ENCODE measurements around the gene LY6G5C. TPM values are rescaled to one million over a fixed set of nuclear protein-coding genes. Genes with fewer than 3 reads are reported as not detected.
A peak's percentile ranks its signal among the peaks of the same experiment; 100 is the strongest.

LY6G5C gene, protein sequence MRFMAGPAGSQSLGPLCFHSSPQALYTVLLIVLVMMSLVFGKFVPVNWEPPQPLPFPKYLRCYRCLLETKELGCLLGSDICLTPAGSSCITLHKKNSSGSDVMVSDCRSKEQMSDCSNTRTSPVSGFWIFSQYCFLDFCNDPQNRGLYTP
- 1.6 TPM for polyA plus RNA-seq (2013, experiment 1 of 2; ENCODE audit: insufficient read length)
- polyA plus RNA-seq (2013, experiment 2 of 2; ENCODE audit: insufficient read length), result 1.5 TPM

DNA sequence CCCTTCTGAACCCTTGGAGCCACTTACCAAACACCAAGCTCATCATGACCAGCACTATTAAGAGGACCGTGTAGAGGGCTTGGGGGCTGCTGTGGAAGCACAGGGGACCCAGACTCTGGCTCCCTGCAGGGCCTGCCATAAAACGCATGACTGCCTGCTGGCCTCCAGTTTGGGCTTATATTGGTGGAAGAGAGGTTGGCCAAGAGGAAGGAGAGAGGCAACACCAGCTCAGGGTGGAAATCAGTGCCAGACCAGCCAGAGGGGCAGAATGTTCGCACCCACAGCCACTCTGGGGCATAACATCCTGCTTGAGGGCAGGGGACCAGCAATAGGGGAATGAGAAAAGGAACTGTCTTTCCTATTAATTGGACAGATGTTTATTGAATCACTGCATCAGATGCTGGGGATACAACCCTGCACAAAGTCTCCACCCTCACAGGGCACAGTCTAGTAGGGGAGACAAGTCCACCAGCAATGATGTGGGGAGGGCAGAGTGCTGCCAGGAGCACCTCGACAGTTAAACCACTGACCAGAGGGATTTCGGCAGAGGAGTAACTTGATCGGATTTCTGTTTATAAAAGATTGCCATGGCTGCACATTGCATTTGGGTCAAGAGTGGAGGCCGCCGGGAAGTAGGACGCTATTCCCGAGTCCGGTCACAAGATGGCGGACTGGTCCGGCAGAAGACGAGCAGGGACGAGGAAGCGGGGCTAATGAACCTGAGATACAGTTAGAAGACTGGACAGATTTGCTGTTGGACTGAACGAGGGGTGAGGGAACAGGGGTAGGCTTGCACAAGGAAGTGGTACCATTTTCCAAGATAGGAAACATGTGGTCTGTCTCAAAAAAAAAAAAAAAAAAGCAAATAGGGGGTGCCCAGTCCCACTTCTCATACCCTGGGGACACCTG, at the start of gene LY6G5C:
Gene LY6G5C (minus strand): TSS at position 842 of the 909 bp plus-strand sequence. CDS start 694 bp downstream, at position 148.
- peak; percentile 83 for DNase-seq

DNA sequence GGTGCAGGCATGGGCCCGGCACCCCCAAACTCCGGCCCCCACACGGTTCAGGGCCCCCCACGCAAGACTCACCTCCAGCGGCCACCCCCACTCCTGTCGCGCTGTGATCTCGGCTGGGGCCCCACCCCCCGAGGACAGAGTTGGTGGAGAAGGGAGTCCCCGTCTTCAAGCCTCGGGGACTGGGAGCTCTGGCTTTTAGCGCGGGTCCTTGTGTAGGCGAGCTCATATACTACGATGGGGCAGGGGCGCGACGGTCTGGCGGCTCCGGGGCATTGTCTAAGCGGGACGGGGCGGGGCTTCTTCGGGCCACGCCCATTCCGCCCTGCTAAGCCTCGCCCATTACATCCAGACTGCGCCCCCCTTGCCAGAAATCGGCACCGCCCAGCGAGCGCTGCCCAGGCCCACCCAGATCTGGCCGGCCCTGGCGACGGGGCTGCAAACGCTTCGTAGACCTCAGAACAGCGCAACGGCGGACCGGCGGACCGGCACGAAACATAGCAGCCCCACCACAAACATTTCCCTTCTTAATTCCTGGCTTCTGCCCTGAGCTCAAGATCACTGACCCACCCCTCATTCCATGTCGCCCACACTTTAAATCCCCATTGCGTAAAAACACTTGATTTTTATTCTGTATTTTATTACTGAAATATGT, 49.2 kb upstream of the LY6G5C start:
- peak; percentile 91 for DNase-seq

DNA sequence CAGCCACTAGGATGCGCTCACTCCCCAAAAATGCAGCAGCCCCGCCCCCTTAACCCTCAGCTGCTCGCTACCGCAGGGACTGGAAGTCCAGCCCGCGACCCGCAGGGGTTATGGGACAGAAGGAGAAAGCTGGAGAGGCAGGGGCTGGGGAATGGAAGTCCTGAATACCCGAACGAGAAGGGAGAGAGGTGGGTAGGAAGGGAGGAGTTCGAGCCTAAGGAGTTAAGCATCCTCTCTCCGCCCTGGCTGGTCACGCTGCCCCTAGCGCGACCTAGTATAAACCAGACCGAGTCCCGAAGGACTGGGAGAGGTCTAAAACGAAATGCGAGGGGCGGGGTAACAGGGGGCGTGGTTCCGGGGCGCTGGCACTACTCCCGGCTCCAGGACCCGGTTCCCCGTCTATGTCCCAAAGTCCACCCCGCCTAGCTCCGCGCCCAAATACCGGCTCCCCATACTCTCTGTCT, 48.7 kb upstream of the LY6G5C start:
- peak; percentile 86 for DNase-seq

DNA sequence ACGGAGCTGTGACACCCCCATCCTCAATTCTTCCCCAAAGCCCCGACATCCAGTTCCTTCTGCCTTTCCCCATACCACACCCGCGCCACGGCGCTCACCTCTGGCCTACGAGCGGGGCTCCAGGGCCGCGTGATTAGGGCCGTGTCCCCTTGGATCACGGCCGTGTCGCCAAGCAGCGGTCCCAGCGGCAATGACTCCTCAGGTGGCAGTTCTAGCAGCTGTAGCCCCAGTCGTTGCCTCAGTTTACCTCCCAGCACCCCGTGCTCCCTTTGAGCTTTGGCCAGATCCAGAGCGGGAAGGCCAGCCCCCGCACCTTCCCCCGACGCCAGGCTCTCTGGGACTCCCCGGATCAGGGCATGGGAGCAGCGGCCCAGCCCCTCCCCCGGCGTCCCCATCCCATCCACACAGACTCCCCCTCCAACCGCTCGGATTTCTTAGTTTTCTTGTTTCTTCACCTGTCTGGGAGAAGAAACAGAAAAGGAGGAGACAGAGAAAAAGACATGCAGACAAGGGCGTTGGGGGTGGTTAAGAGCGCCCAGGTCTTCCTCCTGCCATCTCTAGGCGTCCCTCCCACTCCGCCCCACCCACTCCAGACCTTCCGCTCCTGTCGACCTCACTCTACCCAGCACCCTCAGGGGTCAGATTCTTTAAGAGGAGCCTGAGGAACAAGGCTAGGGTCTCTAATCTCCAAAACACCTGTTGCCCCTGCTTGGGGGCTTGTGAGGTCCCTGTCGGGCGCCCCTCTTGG, 48.1 kb upstream of the LY6G5C start, which contains the start of gene DDAH2:
Gene DDAH2 (minus strand): TSS at position 533 of the 748 bp plus-strand sequence. CDS start 138 bp downstream, at position 395.
- no peak for DNase-seq

DNA sequence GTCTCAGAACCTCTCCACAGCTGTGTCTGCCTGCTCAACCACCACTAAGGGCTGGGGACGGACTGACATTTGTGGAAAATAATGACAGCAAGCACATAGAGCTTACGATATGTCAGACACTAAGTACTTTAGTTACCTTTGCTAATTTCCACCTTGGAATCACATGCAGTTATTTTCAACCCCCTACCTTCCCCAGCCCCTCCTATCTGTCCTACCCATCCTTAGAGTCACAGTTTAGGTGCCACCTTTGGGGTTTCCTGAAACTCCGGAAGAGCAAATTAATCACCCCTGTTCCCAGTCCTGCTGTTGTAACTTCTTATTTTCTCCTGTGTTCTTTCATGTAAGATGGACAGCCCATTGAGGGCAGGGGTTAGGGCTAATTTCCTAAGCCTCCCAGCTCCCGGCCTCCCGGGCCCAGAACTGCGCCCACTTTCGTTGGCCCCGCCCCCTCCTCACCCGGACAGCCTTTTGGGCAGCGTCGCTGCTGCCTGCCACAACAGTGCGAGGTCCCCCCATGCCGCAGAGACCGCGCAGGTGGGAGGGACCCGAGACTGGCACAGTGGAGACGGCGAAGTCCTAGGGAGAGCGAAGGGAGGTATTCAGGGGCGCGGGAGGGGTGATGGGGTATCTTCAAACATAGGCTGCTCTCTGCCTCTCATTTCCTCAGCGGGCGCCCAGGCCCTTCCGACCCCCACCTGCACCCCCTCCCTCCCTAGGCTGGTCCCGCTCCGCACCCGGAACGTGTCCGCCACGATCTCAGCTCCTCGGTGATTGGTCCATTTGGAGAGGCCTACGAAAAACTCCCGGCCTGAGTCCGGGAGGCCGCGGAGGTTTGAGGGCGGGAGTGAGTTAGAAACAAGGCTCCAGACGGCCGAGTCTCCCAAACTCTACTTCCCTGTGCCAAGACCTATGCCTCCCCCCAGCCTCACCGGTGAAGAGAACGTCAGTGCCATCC, 47.1 kb upstream of the LY6G5C start:
- DNase-seq, result no peak

DNA sequence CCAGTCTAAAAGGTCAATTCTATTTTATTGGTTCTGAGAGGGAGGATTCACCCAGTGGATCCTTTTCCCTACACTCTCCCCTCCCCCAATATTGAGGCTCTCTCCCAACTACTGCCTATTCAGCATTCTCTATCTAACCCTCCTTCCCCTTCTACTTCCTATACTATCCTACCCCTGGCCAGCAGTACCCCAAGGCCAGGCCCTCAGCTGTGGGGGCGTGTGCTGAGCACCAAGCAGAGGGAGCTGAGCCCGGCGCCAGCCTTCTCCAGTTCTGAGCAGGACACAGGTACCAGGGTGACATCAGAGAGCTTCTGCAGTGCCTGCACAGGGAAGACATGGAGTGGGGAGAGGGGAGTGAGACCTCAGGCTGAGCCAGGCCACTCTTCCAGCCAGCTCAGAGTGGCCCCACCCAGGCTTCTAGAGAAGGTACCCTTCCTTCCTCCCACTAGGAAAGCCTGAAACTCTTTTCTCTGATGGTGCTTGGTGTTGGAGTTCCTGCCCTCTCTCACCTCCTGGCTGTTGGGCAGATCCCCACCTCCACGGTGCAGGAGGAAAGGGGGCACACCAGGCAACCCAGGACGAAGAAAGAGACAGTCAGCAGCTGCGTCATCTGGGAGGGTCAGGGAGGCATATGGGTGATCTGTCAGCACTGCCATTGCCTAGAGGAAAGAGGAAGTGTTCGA, 46.3 kb upstream of the LY6G5C start:
- no peak for DNase-seq

DNA sequence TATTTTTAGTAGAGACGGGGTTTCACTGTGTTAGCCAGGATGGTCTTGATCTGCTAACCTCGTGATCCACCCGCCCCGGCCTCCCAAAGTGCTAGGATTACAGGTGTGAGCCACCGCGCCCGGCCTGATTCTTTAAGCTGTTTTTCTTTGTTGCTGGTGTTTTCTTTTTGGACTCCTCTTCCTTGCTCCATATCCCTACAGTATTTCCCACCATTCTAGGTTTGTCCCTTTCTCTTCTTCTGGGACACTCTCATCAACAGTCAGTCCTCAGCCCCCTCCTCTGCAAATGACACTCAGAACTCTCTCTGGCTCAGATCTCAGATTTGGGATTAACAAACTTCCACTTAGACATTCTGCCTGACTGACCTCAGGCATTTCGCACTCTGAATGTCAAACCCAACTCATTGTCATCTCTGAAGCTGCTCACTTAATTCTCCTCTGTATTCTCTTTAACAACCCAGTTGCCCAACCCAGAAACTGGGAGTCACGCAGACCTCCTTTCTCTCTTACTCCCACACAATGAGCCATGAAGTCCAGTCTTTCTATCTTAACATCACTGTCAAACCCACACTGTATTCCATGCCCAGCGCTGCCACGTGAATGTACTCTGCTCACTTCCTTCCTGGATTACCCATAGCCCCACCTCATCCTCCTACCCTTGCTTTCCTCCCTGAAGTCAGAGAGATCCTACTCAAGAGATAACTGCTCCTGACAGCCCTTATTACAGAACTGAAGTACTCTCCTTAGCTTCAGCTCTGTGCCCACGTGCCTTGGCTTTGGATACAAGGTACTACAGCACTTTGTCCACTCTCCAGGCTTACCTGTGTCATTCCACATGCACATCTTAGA, 44.9 kb upstream of the LY6G5C start:
- no peak for DNase-seq

DNA sequence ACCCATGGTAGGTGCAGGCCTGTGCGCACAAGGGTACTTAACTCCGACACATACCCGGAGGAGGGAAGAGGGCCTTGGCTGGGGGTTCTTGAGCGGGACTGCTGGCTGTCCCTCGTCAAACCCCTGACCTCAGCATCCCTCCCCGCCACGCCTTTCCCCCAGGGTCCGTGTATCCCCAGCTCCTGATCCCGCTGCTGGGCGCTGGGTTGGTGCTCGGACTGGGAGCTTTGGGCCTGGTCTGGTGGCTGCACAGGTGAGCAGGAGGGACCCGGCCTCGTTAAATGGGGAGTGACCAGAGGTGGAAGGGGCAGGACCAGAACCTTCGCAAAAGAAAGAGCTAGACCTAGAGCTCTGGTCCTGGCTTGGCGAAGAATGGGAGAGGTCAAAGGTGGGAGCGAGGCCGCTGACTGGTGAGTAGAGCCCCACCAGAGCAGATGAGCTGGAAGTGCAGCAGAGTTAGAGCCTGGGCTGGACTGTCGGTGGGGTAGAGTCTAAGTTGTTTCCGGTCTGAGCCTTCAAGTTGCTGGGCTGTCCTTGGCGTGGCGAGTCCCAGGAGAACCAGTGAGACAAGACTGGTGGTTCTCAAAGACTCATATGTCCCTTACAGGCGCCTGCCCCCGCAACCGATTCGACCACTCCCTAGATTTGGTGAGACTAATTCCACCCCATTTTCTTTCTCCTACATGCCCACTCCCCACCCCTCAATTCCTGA, 43.3 kb upstream of the LY6G5C start:
- no peak for DNase-seq

DNA sequence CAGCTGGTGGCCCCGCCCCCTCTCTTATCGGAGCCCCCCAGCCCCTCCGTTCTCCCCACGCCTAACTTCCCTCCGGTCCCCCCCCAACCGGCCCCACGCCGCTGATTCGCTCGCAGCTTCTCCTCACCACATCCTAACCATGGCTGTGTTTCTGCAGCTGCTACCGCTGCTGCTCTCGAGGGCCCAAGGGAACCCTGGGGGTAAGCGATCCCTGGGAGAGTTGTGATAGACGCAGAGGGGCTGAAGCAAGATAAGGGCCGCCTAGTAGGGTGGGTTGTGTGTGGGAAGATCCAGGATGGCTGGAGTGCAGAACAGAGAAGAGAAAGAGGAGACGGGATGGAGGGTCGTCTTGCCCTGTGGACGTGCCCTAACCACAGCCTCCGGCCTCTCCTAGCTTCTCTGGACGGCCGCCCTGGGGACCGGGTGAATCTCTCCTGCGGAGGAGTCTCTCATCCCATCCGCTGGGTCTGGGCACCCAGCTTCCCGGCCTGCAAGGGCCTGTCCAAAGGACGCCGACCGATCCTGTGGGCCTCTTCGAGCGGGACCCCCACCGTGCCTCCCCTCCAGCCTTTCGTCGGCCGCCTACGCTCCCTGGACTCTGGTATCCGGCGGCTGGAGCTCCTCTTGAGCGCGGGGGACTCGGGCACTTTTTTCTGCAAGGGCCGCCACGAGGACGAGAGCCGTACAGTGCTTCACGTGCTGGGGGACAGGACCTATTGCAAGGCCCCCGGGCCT, 42.5 kb upstream of the LY6G5C start, which contains the start of gene MPIG6B:
Gene MPIG6B (plus strand): TSS at position 129 of the 735 bp plus-strand sequence. CDS start 11 bp downstream, at position 140.
- no peak for DNase-seq

DNA sequence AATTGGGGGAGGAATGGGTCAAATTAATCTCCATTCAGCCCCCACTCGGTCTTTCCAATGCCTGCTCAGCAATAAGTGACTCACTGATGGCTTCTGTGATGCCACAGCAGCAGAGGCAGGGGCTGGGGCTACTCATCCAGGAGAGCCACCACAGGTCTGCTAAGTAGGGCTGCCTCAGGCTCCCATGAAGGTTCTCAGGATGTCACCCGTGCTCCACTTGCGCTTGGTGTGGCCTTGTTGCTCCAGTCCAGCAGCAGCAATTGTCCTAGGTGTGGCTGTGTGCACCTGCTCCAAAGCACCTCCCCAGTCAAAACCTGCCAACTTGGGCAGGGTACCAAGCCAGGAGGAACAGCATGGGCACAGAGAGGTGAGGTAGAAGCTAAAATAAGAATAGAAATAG, 41.3 kb upstream of the LY6G5C start:
- no peak for DNase-seq

DNA sequence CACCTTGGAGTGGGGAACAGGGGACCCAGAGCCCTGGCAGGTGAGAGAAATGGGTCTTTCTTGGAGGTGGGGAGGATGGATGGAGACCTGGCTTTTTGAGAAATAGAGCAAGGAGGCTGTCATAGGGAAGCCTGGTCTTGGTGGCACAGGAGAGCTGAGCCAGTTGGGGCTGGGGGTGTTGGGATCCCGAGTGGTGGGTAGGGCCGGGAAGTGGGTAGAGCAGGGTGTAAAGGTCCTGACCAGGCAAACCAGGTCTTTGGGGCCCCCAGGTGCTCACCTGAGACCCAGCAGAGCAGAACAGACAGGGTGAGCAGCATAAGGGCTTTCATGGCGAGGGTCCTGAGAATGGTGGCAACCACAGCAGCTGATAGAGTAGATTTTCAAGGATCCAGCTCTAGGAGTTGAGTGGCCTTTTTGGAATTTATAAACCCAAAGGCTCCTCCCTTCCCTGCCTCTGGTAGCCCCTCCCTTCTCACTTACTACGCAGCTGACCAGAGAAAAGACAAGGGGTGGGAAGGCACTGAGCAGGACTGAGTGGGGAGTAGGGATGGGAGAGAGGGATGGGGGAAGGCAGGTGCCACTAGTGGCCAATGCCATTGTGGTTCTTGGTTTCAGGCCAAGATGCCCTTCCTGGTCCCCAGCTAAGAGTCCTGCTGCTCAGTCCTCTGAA, 40.6 kb upstream of the LY6G5C start, which contains the start of gene LY6G6C:
Gene LY6G6C (minus strand): TSS at position 396 of the 670 bp plus-strand sequence. CDS start 67 bp downstream, at position 329.
- DNase-seq, result no peak

DNA sequence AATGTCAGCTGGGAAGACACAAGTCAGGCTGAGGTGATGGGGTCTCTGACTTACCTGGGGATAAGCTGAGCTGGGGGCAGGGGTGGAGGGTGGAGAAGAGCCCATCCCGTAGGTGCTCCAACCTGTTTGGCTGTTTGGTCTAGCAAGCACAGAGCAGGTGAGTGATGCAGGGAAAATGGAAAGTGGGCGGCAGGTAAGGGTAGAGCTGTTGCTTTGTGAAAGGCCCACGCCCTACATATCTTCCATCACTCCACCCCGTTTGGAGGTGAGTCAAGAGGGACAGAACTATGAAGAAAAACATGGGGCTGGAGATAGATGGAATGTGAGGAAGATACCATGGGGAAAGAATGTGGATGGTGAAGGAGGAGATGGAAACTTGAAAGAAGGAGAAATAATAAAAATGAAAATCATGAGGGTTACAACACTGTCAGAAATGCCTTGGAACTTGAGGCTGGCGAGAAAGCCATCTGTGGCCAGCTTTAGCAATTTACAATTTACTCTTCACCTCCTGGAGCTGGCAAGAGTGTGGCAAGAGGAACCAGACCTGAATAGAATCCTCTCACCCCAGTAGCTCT, 39.4 kb upstream of the LY6G5C start:
- no peak for DNase-seq

DNA sequence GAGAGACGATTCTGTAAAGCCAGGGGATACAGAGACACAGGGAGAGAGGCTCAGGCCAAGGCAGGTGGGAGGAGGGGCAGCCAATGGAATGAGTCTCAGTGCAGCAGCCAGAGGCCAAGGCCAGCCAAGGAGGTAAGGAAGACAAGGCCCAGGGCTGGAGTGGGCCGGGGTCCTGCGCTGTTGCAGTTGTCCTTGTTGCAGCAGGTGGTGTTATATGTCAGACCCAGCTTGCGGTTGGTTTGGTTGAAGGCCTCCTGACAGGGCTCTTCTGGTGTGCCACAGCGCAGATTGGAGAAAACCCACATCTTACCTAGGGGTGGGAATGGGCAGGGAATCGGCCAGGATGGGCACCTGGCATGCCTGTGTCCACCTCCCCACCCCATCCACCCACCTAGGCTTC, 38.1 kb upstream of the LY6G5C start:
- no peak for DNase-seq

DNA sequence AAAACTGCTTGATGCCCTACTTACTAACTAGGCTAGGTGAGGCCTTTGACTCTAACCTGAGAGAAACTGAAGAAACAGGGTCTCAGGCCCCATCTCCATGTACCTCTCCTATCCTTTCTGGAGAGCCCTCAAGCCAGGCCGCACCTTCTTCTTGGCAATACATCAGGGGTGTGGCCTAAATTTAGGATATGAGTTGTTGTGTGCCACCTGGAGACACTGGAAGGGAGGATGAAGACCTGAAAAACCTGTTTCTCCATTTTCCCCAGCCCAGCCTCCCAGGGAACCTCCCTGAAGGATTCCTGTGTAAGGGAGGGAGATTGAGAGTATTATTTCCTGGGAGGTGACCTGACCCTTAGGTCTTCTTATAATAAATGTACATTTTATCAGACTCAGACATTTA, 37.4 kb upstream of the LY6G5C start:
- DNase-seq, result no peak

DNA sequence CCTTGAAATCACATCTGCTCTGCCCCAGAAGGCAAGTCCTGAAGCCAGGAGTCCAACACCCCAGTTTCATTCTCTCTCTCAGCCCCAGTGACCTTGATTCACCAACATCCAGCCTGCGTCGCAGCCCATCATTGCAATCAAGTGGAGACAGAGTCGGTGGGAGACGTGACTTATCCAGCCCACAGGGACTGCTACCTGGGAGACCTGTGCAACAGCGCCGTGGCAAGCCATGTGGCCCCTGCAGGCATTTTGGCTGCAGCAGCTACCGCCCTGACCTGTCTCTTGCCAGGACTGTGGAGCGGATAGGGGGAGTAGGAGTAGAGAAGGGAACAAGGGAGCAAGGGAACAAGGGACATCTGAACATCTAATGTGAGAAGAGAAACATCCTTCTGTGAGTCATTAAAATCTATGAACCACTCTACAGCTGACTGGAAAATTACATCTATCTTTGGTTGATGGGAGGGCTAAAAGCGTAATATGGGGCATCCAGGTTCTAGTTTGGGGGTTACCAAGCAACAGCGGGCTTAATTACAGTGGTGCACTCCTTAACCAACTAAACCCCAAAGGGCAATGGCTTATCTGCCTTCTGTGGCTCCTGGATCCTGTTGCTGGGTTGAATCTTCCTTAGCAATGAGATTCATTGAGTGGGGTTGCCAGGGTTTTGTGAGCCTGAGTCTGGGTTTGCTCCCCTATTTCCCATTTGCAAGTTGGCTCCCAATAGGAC, 36.8 kb upstream of the LY6G5C start:
- DNase-seq, result no peak
